Stimulated activated CD8-positive, alpha-beta memory T cell treated with anti-CD3 and anti-CD28 coated beads, Interleukin-7, amount 100 ng/mL, for 48 hours (primary cell): ENCODE measurements around the gene IL4R.
"Not testable (repeated sequence)": the region's sequence is repeated elsewhere in the genome, so short reads cannot be mapped to it uniquely, and the experiment has no call there.

Experiments used
- DNase-seq, 2 donors: peaks; one replicate each; pipeline ENCODE4 v3.0.0-alpha.2; 2020; ENCODE audit warnings: low read depth in 1 of 2; ENCODE audit errors: extremely low read depth in 1 of 2

Gene IL4R

DNA sequence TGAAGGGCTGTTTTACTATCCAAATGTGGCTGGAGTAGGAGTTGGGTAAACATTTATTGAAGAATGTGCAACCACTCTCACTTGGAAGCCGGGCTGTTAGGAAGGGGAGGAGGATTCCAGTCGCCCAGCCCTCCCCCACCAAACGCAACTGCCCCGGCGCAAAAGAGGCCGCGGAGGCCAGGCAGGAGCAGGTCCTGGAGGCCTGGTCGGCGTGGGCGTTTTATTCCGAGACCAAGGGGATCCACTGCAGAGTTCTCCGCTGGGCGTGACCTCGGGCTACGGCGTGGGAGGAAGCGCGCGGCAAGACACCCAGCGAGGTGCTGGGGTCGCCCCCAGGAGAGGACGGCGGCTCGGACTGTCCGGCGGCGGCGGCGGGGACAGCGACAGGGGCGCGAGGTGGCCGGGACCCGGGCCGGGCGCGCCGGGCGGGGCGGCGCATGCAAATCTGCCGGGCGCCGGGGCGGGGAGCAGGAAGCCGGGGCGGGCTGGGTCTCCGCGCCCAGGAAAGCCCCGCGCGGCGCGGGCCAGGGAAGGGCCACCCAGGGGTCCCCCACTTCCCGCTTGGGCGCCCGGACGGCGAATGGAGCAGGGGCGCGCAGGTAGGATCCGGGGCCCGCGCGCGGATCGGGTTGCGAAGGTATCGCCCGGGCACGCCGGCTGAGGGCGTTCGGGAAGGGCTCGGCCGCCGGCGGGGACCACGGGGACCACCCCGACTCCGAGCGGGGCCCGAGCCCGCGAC is at the start of gene IL4R:
Gene IL4R, plus strand, starts transcription at position 553 of the 739 bp plus-strand sequence. CDS start 26,230 bp downstream, outside the sequence.
- peak; percentile 64 to 76 for DNase-seq

DNA sequence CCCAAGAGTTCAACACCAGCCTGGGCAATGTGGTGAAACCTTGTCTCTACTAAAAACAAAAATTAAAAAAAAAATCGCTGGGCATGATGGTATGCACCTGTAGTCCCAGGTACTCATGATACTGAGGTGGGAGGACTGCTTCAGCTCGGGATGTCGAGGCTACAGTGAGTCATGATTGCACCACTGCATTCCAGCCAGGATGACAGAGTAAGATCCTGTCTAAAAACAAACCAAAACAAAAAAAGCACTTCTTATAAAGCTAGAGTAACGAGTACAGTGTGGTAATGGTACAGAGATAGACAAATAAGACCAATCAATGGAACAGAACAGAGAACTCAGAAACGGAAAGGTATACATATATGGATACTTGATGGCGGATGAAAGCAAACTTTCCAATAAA is 49.6 kb upstream of the IL4R start:
- no peak for DNase-seq

DNA sequence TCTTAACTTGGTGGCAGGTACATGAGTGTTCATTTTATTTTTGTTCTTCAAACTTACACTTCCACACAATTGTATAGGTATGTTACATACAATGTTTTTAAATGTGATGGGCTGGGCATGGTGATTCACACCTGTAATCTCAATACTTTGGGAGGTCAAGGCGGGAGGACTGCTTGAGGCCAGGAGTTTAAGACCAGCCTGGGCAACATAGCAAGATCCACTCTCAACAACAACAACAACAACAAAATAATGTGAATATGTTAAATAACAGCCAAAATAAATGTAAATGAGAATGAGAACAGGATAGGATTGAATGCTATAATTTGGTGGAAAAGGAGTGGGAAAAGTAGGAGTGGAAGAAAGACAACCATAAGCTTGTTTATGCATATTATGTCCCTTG is 47.8 kb upstream of the IL4R start:
- DNase-seq, result no peak

DNA sequence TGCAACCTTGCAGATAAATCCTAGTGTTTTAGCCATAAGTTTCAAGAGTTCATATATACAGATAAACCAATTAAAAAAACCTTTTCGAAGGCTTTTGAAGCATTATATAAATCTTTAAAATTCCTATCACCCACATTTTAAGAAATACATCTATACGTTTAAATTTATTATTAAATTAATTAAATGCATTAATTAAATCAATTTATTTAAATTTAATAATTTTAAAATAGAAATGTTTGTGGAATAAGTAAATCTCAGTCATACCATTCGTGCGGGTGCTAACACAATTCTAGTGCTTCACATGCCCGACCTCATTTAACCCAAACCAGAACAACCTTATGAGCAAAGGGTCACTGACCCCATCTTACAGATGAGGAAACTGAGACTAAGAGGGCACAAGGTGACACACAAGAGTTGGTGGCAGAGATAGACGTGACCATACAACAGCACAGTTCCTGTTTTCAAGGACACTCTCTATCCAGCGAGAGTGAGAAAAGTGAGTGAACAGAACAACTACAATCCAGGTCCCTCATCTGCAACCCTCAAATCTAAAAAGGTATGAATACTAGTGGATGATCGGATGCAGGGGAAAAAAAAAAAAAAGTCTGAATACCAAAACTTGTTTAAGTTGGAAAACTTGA is 46.6 kb upstream of the IL4R start:
- no peak for DNase-seq

DNA sequence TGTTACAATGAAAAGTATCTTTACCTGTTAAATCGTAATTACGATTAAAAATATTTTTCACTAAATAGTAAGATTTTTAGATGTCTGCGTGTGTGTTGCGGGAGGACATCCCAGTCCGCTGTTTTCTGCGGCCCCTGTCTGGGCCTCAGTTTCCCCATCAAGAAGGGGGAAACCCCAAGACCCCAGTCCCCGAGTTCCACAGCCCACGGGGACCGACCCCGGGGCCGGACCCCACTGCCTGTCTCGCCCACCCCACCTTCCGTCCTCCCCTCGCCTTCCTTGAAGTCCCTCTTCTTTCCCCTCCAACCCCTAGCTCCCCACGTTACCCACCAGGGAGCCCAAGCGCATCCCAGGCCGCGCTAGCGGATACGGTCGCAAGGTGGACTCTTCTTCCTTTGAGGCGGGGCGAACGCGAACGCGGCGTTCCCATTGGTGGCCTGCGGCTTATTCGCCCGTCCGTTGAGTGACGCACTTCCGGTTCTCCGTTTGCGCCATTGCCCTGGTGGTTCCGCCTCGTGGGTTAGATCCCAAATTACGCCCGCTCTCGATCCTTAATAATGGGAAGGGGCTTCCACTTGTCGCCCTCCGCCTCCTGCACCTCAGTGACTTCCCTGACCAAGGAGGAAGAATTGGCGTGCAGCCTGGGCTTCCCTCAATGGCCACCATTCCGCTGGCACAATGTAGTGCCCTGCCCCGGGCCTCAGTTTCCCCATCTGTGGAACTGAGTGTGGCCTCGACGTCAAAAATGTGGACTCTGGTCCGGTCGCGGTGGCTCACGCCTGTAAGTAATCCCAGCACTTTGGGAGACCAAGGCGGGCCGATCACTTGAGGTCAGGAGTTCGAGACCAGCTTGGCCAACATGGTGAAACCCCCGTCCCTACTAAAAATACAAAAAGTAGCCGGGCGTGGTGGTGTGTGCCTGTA is 45.1 kb upstream of the IL4R start, which contains the start of gene NSMCE1:
Gene NSMCE1, minus strand, starts transcription at position 397 of the 924 bp plus-strand sequence. CDS start 11,202 bp downstream, outside the sequence.
- DNase-seq, result peak; percentile 94 to 98

DNA sequence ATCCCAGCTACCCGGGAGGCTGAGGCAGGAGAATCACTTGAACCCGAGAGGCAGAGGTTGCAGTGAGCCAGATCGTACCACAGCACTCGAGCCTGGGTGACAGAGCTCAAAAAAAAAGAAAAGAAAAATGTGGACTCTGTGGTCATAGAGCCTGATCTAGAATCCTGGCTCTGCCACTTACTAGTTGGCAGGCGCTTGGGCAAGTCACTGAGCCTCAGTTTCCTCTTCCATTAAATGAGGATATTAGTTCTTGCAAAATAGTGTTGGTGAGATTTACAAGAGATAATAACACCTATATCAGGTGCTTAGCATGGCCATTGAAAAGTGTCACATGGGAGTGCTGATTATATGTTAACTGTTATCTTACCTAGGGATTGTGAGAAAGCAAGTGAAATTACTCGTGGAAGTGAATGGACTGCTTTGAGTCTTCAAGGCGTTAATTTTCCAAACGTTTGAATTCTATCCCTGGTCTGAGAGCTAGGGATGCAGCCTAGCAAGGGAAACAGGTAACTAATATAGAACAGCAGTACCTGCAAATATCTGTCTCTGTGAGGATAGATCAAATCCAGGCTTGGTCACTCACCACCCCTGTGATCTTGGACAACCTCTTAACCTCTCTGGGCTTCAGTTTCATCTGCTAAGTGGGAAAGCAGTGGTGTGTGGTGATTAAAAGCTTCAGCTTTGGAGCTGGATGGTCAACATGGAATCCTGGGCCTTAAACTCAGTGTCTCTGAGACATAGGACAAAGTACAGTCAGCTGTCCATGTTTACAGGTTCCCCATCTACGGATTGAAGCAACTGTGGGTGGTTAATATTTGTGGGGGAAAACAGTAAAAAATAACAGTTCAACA is 44.2 kb upstream of the IL4R start:
- no peak for DNase-seq

DNA sequence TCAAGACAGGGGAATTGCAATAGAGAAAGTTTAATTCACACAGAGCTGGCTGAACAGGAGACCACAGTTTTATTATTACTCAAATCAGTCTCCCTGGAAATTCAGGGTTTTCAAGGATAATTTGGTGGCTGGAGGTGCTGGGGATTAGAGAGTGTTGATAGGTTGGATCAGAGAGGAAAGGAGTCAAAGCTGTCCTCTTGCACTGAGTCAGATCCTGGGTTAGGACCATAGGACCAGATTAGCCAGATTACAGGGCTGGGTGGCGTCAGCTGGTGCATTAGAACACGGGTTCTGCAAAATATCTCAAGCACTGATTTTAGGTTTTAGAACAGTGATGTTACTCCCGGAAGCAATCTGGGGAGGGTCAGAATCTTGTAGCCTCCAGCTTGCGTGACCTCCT is 43.4 kb upstream of the IL4R start:
- DNase-seq, result no peak

DNA sequence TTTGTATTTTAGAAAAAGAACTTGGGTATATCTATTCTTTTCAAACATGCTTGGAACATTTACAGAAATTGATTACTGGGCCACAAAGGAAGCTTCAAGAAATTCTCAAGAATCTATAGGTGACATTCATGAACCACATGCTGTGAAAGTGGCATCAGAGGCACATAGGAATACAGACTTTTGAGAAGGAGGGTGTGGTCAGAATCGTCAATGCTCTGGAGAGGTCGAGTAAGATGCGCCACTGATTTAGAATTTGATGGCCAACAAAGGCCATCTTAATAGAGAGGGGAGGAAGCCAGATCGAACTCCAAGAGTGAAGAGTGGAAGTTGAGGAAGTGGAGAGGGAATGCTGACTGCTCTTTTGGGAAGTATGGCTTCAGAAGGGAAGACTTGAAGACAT is 41.7 kb upstream of the IL4R start:
- DNase-seq, result no peak

DNA sequence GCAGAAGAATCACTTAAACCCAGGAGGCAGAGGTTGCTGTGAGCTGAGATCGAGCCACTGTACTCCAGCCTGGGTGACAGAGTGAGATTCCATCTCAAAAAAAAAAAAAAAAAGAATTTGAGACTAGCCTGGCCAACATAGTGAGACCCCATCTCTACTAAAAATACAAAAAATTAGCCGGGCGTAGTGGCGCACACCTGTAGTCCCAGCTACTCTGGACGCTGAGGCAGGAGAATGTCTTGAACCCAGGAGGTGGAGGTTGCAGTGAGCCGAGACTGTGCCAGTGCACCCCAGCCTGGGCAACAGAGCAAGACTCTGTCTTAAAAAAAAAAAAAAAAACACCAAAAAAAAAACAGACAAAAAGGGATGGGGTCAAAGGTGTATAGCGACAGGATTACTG is 41.1 kb upstream of the IL4R start:
- not testable (repeated sequence) for DNase-seq

DNA sequence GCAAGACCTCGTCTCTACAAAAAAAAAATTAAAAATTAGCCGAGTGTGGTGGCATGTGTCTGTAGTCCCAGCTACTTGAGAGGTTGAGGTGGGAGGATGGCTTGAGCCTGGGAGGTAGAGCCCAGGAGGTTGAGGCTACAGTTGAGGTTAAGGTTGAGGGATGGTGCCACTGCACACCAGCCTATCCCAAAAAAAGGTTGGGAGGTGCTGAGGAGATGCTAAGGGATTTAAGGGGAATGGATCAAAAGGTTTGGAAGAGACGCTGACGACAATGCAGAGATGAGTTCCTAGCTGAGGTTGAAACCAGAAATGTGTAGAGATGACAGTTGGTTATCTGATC is 40.5 kb upstream of the IL4R start:
- DNase-seq, result no peak

DNA sequence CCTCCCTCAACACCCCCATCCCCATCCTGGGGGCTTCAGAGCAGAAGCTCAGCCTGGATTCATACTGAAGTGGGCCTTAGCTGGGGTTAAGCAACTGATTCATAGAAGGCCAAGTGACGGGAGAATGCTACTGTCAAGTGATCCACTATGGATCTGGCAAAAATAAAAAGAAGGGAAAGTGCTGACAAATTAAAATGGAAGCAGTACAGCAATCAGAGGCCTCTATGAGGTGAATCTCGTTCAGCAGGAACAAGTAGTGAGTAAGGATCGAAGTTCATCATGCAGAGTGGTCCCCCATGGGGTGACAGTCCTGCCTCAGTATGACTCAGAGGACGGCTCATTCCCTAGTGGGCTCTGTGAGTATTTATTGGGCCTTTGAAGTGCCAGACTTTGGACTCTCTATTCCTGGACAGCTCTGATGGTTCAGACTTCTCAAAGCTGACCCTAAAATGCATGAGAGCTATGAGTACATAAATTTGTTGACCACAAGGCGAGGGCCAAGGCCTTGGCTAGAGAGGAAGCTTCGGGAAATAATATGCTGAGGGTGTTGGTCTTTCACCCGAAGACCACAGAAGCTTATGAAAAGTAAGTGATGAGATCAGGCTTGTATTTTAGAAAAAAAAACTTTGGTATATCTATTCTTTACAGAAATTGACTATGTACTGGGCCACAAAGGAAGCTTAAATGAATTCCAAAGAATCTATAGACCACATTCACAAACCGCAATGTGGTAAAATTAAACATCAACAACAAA is 39.9 kb upstream of the IL4R start:
- DNase-seq, result peak in 1 of 2 donors; percentile 74

DNA sequence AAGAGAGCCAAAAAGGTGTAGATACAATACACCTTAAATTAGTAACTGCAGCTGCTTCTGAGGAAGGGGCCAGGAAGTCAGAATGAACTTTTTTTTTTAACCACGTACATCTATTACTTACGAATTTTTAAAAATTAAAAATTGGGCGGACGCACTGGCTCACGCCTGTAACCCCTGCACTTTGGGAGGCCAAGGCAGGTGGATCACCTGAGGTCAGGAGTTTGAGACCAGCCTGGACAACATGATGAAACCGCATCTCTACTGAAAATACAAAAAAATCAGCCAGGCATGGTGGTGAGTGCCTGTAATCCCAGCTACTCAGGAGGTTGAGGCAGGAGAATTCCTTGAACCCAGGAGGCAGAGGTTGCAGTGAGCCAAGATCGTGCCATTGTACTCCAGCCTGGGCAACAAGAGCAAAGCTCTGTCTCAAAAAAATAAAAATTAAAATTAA is 39.3 kb upstream of the IL4R start:
- DNase-seq, result not testable (repeated sequence)

DNA sequence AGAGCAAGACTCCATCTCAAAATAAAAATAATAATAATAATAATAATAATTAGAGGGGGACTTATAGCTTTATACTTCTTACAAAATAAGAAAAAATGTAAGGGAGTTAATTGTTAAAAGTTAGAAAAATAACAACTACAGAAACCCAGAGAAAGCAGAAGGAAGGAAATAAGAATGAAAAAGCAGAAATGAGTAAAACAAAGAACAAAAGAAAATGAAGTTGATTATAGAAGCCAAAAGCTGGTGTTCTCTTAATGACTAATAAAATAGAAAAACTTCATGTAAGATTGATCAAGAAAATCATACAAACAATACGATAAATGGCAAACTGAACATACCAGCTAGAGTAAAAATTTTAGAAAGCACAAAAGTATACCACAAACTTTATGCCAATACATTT is 38.4 kb upstream of the IL4R start:
- no peak for DNase-seq

DNA sequence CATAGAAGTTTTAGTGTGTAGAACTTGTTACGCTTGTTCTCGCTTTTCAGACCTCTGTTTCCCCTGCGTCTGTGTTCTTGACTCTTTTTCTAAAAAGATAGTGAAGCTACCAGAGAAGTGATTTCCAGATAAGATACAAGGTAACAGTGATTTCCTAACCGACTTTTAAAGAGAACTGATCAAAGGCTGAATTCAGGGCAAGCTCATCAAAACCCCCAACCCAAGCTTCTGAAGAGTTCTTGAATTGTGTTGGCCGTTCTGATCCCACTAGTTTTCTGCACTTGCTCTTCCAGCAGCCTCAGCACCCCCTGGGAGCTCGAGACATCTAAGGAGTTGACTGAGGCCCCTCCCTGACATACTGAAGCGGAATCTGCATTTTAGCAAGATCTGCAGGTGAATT is 32.5 kb upstream of the IL4R start:
- no peak for DNase-seq

DNA sequence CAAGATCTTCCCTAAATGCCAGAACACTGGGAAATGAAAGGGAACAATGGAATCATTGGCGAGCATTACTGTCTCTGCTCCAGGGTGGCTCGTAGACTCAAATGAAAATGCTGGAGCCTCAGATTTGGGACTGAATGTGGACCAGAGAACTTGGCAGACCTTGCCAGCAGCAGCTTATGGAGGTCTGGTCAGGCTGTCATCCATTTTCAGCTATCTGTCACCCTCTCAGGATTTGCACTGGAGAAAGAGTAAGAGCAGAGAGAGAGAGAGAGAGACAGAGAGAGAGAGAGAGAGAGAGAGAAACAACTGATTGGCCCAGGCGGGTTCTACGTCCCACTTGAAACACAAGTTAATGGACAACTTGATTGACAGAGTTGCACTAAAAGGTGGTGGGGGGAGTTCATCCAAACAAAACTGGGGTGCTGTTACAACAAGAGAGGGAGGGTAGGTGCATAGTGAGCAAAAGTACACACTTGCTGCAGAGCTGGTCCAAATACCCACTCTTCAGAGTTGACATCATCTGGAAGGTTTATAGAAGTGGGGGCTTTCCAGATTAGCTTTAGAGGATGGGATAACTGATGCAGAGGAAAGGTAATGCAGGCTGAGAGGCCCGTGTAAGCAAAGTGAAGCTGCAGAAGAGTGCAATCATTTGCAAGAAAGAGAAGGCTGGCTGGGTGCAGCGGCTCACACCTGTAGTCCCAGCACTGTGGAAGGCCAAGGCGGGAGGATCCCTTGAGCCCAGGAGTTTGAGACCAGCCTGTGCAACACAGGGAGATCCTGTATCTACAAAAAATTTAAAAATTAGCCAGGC is 28.7 kb upstream of the IL4R start:
- no peak for DNase-seq

DNA sequence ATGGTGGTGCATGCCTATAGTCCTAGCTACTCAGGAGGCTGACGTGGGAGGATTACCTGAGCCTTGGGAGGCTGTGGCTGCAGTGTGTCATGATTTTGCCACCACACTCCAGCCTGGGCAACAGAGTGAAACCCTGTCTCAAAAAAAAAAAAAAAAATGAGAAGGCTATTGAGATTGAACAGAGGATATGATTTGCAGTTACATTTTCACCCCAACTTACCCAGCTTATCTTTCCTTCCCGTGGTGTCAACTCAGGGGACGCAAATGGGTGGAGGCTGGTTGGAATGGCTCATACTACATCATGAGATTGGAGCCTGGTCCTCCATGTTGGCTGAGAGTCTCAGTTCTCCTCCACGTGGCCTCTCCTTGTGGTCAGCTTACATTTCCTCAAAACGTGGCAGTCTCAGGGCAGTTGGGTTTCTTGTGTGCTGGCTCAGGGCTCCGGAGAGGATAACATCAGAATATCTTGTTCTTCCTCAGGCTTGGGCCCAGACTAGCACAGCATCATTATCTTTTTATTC is 28.0 kb upstream of the IL4R start:
- DNase-seq, result no peak

DNA sequence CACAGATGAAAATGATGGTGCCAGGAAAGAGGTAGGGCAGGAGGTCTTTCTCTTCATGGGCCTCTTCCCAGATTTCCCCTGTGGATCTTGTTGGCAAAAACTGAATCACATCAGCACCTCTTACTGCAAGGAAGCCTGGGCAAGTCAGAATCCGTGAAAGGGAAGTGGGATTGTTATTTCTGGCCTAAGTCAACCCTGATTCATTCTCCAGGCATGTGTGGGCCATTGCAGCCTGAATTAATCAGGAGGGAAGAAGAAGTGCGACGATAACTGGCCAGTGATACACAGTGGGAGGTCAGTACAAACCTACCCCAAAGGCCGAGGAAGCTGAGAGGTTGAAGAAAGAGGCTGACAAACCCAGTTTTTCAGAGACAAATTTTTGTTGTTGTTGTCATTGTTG is 27.3 kb upstream of the IL4R start:
- no peak for DNase-seq

DNA sequence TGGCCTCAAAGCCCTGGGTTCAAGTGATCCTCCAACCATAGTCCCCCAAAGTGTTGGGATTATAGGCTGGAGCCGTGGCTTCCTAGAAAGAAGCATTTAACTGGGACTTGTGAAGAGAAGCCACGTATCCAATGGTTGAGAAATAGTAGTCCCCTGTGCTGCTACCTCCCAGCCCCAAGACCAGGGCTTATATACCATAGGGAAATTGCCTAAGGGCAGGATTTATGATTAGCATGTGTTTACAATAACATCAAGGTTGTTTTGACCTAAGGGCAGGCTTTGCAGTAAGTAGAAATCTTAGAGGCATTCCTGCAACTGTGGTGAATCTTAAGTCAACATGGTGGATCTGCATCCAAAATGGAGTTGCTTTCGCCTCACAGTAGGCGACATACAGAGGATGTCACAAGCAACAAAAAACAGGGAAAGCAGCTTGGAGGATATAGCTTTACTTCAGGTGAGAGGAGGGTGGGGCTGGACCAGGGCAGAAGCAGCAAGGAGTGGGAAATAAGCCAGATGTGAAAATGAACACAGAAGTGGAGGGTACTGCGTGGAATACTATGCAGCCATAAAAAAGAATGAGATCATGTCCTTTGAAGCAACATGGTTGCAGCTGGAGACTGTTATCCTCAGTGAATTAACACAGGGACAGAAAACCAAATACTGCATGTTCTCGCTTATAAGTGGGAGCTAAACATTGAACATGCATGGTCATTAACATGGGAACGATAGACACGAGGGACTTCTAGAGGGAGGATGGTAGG is 26.5 kb upstream of the IL4R start:
- DNase-seq, result no peak
